ENCODE measurements around the gene REG3A.

The REG3A gene

GRCh38 chr2:79179036-79179435, 19.5 kb upstream of the REG3A start:
- no peak overlapping the region for H3K27ac ChIP-seq
- TF ChIP-seq CTCF (conservative IDR thresholded peaks at IDR 0.05) = no peak
- no peak for TF ChIP-seq ZFX (IDR thresholded peaks at IDR 0.05)

- no peak for TF ChIP-seq ZFX (IDR thresholded peaks at IDR 0.05)
- TF ChIP-seq CTCF (conservative IDR thresholded peaks at IDR 0.05) = no peak
- H3K27ac ChIP-seq = no peak overlapping the region
Measured at GRCh38 chr2:79178076-79178674, 18.6 kb upstream of the REG3A start.

GRCh38 chr2:79171348-79171958, 11.9 kb upstream of the REG3A start:
- no peak overlapping the region for H3K27ac ChIP-seq
- TF ChIP-seq CTCF (conservative IDR thresholded peaks at IDR 0.05) (no peak), ZFX (IDR thresholded peaks at IDR 0.05) (no peak)

- no peak for TF ChIP-seq ZFX (IDR thresholded peaks at IDR 0.05)
- TF ChIP-seq CTCF (conservative IDR thresholded peaks at IDR 0.05) = no peak
- no peak overlapping the region for H3K27ac ChIP-seq
Measured at GRCh38 chr2:79162801-79163200, 3.2 kb upstream of the REG3A start.

GRCh38 chr2:79162132-79162531, 2.6 kb upstream of the REG3A start:
- no peak for TF ChIP-seq ZFX (IDR thresholded peaks at IDR 0.05)
- no peak for TF ChIP-seq CTCF (conservative IDR thresholded peaks at IDR 0.05)
- no peak overlapping the region for H3K27ac ChIP-seq

GRCh38 chr2:79159030-79159429, 523 bp downstream of the REG3A start:
- TF ChIP-seq ZFX (IDR thresholded peaks at IDR 0.05) (no peak), CTCF (conservative IDR thresholded peaks at IDR 0.05) (no peak)
- no peak overlapping the region for H3K27ac ChIP-seq

- no peak overlapping the region for H3K27ac ChIP-seq
- TF ChIP-seq CTCF (conservative IDR thresholded peaks at IDR 0.05) (no peak), ZFX (IDR thresholded peaks at IDR 0.05) (no peak)
Measured at GRCh38 chr2:79155826-79156476, 3.6 kb downstream of the REG3A start.
